ENCODE results near the gene SMTNL1. TPM values are rescaled to one million over a fixed set of nuclear protein-coding genes. Genes with fewer than 3 reads are reported as not detected.

Gene SMTNL1
- polyA plus RNA-seq, 2 of the 4 experiments (the other 2 are of a cell fraction) = not detected

DNA sequence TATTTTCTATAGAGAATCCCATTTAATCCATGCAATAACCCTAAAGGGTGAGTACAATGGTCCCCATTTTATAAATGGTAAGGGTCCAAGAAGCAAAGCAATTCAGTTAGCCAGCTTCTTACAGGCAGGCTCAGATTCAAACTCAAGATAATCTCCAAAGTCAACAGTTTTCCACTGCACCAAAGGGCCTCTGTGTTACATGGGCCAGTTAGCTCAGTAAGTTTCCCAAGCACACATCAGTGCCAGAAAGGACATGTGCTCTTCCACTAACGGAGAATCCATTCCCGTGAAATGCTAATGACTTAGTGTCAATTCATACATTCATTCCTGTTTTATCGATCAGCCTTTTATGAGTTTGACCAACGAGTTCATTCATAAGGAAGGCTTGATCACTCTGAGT, 32.9 kb upstream of the SMTNL1 start (continued):
- TF ChIP-seq, protein P1, sequence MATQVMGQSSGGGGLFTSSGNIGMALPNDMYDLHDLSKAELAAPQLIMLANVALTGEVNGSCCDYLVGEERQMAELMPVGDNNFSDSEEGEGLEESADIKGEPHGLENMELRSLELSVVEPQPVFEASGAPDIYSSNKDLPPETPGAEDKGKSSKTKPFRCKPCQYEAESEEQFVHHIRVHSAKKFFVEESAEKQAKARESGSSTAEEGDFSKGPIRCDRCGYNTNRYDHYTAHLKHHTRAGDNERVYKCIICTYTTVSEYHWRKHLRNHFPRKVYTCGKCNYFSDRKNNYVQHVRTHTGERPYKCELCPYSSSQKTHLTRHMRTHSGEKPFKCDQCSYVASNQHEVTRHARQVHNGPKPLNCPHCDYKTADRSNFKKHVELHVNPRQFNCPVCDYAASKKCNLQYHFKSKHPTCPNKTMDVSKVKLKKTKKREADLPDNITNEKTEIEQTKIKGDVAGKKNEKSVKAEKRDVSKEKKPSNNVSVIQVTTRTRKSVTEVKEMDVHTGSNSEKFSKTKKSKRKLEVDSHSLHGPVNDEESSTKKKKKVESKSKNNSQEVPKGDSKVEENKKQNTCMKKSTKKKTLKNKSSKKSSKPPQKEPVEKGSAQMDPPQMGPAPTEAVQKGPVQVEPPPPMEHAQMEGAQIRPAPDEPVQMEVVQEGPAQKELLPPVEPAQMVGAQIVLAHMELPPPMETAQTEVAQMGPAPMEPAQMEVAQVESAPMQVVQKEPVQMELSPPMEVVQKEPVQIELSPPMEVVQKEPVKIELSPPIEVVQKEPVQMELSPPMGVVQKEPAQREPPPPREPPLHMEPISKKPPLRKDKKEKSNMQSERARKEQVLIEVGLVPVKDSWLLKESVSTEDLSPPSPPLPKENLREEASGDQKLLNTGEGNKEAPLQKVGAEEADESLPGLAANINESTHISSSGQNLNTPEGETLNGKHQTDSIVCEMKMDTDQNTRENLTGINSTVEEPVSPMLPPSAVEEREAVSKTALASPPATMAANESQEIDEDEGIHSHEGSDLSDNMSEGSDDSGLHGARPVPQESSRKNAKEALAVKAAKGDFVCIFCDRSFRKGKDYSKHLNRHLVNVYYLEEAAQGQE (IDR thresholded peaks at IDR 0.05) = no peak
- TF ChIP-seq CBX2 (IDR thresholded peaks at IDR 0.05; ENCODE audit: borderline replicate concordance, low read depth) = no peak
- TF ChIP-seq, protein P2, sequence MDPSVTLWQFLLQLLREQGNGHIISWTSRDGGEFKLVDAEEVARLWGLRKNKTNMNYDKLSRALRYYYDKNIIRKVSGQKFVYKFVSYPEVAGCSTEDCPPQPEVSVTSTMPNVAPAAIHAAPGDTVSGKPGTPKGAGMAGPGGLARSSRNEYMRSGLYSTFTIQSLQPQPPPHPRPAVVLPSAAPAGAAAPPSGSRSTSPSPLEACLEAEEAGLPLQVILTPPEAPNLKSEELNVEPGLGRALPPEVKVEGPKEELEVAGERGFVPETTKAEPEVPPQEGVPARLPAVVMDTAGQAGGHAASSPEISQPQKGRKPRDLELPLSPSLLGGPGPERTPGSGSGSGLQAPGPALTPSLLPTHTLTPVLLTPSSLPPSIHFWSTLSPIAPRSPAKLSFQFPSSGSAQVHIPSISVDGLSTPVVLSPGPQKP (IDR thresholded peaks at IDR 0.05; ENCODE audit: low read depth, low read length) = no peak

DNA sequence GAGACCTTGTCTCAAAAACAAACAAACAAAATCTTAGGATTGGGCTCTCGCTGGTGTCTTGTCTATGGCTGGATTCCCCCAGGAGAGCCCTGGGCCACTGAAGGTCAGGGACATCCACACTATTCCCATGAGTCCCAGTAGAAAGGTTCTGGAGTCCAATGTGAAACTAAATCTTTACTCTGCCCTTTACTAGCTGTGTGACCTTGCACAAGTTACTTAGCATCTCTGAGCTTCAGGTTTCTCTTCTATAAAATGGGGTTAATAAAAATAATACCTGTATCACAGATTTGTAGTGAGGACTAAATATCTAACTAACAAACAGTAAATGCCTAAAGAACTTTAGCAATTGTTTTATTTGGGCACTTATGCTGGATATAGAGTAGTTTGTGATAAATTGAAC, 30.9 kb upstream of the SMTNL1 start:
- DNase-seq (ENCODE audit: low read depth in 1 of 2, low spot score in 1 of 2) (no peak), ATAC-seq (no peak), FAIRE-seq (no peak)
- no peak overlapping the region for H3K27ac ChIP-seq
- no peak overlapping the region for H3K4me2 ChIP-seq
- no peak overlapping the region for H3K4me3 ChIP-seq
- ChIA-PET CTCF (interaction anchor here (0.8 to 22.5 kb wide), 7 partner anchors 13 to 161 kb away, joined by 3 to 299 read pairs (median 4); partner anchors contain the start of genes RTN4RL2 and TIMM10), POLR2A (no interaction called here)
- TF ChIP-seq, protein P3, sequence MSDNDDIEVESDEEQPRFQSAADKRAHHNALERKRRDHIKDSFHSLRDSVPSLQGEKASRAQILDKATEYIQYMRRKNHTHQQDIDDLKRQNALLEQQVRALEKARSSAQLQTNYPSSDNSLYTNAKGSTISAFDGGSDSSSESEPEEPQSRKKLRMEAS (IDR thresholded peaks at IDR 0.05) = no peak
- TF ChIP-seq MAZ (IDR thresholded peaks at IDR 0.05; ENCODE audit: borderline replicate concordance, low read depth, low read length) = no peak
- peaks cover 3% of the 10 kb centered on the region; the same call in 1 of the 3 replicates for H3K4me1 ChIP-seq
- WGBS (ENCODE audit: missing lambda C conversion rate) = 58% methylated on average over 1 of the region's 1 CpG
- no peaks in the 10 kb centered on the region for H3K9me3 ChIP-seq

DNA sequence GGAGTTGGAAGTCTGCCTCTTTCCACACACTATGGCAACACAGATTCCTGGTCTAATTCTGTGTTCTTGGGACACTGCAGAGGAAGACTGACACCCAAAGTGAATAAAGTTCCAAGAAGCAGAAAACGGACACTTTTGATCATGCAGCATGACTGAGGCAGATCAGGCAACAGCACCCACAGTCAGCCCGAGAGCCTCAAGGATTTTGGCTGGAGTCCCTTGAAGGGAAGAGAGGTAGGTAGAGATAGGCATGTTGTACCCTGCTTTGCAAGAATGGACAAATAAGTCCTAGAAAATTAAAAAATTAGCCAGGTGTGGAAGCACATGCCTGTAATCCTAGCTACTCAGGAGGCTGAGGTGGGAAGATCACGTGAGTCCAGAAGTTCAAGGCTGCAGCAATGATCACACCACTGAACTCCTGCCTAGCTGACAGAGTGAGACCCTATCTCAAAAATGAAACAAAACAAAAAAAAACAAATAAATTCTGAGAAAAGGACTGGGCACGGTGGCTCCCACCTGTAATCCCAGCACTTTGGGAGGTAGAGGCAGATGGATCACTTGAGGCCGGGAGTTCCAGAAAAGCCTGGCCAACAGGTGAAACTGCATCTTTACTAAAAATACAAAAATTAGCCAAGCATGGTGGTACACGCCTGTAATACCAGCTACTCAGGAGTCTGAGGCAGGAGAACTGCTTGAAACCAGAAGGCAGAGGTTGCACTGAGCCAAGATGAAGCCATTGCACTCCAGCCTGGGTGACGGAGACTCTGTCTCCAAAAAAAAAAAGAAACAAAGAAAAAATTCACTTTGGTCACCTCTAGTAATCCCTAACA, 28.8 kb upstream of the SMTNL1 start:
- 65% methylated on average over 7 of the region's 7 CpGs for WGBS (ENCODE audit: missing lambda C conversion rate)
- CTCF ChIA-PET = interaction anchor here (0.8 to 22.5 kb wide), 6 partner anchors 8 to 48 kb away, joined by 3 to 299 read pairs (median 3); partner anchors contain the start of genes RTN4RL2 and TIMM10
- FAIRE-seq = no peak

More for the DNA sequence above, 28.8 kb upstream of the SMTNL1 start:
- DNase-seq (ENCODE audit: low read depth in 1 of 2, low spot score in 1 of 2) (no peak), ATAC-seq (no peak)
- H3K4me1 ChIP-seq = no peaks in the 10 kb centered on the region
- TF ChIP-seq, protein P4, sequence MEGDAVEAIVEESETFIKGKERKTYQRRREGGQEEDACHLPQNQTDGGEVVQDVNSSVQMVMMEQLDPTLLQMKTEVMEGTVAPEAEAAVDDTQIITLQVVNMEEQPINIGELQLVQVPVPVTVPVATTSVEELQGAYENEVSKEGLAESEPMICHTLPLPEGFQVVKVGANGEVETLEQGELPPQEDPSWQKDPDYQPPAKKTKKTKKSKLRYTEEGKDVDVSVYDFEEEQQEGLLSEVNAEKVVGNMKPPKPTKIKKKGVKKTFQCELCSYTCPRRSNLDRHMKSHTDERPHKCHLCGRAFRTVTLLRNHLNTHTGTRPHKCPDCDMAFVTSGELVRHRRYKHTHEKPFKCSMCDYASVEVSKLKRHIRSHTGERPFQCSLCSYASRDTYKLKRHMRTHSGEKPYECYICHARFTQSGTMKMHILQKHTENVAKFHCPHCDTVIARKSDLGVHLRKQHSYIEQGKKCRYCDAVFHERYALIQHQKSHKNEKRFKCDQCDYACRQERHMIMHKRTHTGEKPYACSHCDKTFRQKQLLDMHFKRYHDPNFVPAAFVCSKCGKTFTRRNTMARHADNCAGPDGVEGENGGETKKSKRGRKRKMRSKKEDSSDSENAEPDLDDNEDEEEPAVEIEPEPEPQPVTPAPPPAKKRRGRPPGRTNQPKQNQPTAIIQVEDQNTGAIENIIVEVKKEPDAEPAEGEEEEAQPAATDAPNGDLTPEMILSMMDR (IDR thresholded peaks at IDR 0.05) = no peak
- TF ChIP-seq HOXB13 (CRISPR knock-in tag; IDR thresholded peaks at IDR 0.05; ENCODE audit: low read depth) = no peak
- TF ChIP-seq NPAS2 (CRISPR knock-in tag; IDR thresholded peaks at IDR 0.05; ENCODE audit: borderline replicate concordance) = no peak
- TF ChIP-seq GATA3 (IDR thresholded peaks at IDR 0.05; ENCODE audit: borderline replicate concordance) = no peak
- no peak for TF ChIP-seq SREBF2 (IDR thresholded peaks at IDR 0.05)
- no peak for TF ChIP-seq RCOR1 (IDR thresholded peaks at IDR 0.05; ENCODE audit: low read depth, low read length)
- no peak for TF ChIP-seq RAD21 (conservative IDR thresholded peaks at IDR 0.05 in 1 of 2, IDR thresholded peaks at IDR 0.05 in 1 of 2)
- no peak for TF ChIP-seq KDM1A (IDR thresholded peaks at IDR 0.05; ENCODE audit: low read depth)
- no peak for TF ChIP-seq ZNF302 (CRISPR knock-in tag; IDR thresholded peaks at IDR 0.05)
- TF ChIP-seq, protein P1 (IDR thresholded peaks at IDR 0.05) = no peak
- TF ChIP-seq, protein P5, sequence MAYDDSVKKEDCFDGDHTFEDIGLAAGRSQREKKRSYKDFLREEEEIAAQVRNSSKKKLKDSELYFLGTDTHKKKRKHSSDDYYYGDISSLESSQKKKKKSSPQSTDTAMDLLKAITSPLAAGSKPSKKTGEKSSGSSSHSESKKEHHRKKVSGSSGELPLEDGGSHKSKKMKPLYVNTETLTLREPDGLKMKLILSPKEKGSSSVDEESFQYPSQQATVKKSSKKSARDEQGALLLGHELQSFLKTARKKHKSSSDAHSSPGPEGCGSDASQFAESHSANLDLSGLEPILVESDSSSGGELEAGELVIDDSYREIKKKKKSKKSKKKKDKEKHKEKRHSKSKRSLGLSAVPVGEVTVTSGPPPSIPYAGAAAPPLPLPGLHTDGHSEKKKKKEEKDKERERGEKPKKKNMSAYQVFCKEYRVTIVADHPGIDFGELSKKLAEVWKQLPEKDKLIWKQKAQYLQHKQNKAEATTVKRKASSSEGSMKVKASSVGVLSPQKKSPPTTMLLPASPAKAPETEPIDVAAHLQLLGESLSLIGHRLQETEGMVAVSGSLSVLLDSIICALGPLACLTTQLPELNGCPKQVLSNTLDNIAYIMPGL (CRISPR knock-in tag; IDR thresholded peaks at IDR 0.05; ENCODE audit: borderline replicate concordance) = no peak
- H3K4me2 ChIP-seq = no peak overlapping the region
- POLR2A ChIA-PET = no interaction called here
- H3K4me3 ChIP-seq = no peak overlapping the region
- H3K27ac ChIP-seq = no peak overlapping the region
- H3K9me3 ChIP-seq = no peaks in the 10 kb centered on the region
